Heart left ventricle (tissue), 16 donors: Measurements from ENCODE around the gene TSPOAP1. TPM values are rescaled to one million over a fixed set of nuclear protein-coding genes. Genes with fewer than 3 reads are reported as not detected.

ENCODE experiments used
- ATAC-seq, 4 donors: fragments of 200-7000 bp; cut with Tn5 transposase; one replicate each; pipeline ENCODE4 v1.9.1; 2020 to 2022; ENCODE audit warnings: moderate library complexity in 4 of 4, mild to moderate bottlenecking in 3 of 4, moderate number of reproducible peaks in 1 of 4
- DNase-seq, 5 donors: peaks; one replicate each; pipeline ENCODE4 v3.0.0-alpha.2; 2020
- H3K27ac ChIP-seq, 12 donors: fragments of 200-600 bp; sonication (generic) in 4 of 12; one replicate each; pipeline versions ENCODE4 v1.5.0 to v1.8.0; 2016 to 2022; ENCODE audit warnings: mild to moderate bottlenecking in 2 of 12
- H3K27me3 ChIP-seq, 9 donors: fragments of 200-600 bp; sonication (generic) in 2 of 9; one replicate each; pipeline versions ENCODE4 v1.5.1 to v1.8.0; 2016 to 2022; ENCODE audit warnings: mild to moderate bottlenecking in 3 of 9
- H3K36me3 ChIP-seq, 9 donors: fragments of 200-600 bp; sonication (generic) in 2 of 9; one replicate each; pipeline versions ENCODE4 v1.5.0 to v1.8.0; 2018 to 2022; ENCODE audit warnings: mild to moderate bottlenecking in 2 of 9
- H3K4me1 ChIP-seq, 12 donors: fragments of 200-600 bp; sonication (generic) in 4 of 12; one replicate each; pipeline versions ENCODE4 v1.5.0 to v1.8.0; 2016 to 2022; ENCODE audit warnings: mild to moderate bottlenecking in 3 of 12
- H3K4me3 ChIP-seq, 12 donors: fragments of 200-600 bp; sonication (generic) in 4 of 12; one replicate each; pipeline versions ENCODE4 v1.5.0 to v1.8.0; 2017 to 2022; ENCODE audit warnings: mild to moderate bottlenecking in 9 of 12, moderate library complexity in 4 of 12
- H3K9me3 ChIP-seq, 12 donors: fragments of 200-600 bp; sonication (generic) in 4 of 12; one replicate each; pipeline versions ENCODE4 v1.5.0 to v1.8.0; 2016 to 2022; ENCODE audit warnings: mild to moderate bottlenecking in 1 of 12
- POLR2A ChIP-seq, 2 donors: fragments of 450-650 bp; IDR thresholded peaks; one replicate each; pipeline ENCODE4 v1.6.1; 2017; ENCODE audit warnings: antibody characterized with exemption in 2 of 2, mild to moderate bottlenecking in 2 of 2, moderate library complexity in 2 of 2
- WGBS, 4 donors: extraction: QIAGEN DNeasy Blood & Tissue Kit in 2 of 4; methylation state at CpG; one replicate each; pipeline versions ENCODE4 v1.1.5 to v1.1.7; 2013 to 2018; 5-methylcytosine and 5-hydroxymethylcytosine counted together
- intact Hi-C, 10 donors: fragments of 100-400 bp; cut with DNase I; formaldehyde crosslinking; loops; one replicate each; pipeline versions ENCODE4 v1.11.1 to v1.14.2; 2022
- polyA plus RNA-seq, 2 donors: library from polyadenylated mRNA; stranded (reverse); fragments of 200-250 nt; gene quantifications; one replicate each; pipeline ENCODE4 v1.2.3, GENCODE V29; 2013
- total RNA-seq, 9 donors: library from RNA; depleted of rRNA in 2 of 9; stranded (reverse); fragments of >200 nt in 2 of 9; fragmentation: NEBNext Ultra II Directional in 3 of 9; extraction: Animal tissue kit (Norgen Biotek cat#: 25700) in 3 of 9; gene quantifications; one replicate each; pipeline versions ENCODE4 v1.1.0 to v1.2.4, GENCODE V29; 2016 to 2023
- TF ChIP-seq, protein P1 (sequence below), 12 donors: fragments of 200-600 bp; sonication (generic) in 4 of 12; IDR thresholded peaks; one replicate each; pipeline versions ENCODE4 v1.5.0 to v1.8.0; 2018 to 2022; ENCODE audit warnings: antibody characterized with exemption in 12 of 12, mild to moderate bottlenecking in 5 of 12
- donor health status: ischemic (EF 13 %, LVEDD 7.1; RV severe dilation, severe dysfunction).
- donor health status: healthy with polysubstance abuse.
- donor health status: DM: no; HTN: yes; CAD: no.
- donor health status: DM: no; HTN: no; CAD: no.
- donor health status: ischemic (EF 25% LVEDD 6.9; RV normal size, moderate dysfunction).
- donor health status: ischemic (EF 25% LVEDD 5.7; RV mildly dilated, moderate dysfunction).
- donor health status: healthy.
- donor health status: DM: yes; HTN: yes; CAD: no.
- donor health status: ischemic (EF 35%, LVEDD 5.7; RV mildly dilated, moderate dysfunction).
- donor health status: nonischemic (EF 11% LVEDD 7.7; RV severe dilation, severe dysfunction).
- donor health status: DM: yes; HTN: yes; CAD: no.
- donor health status: PGD.
- donor health status: ischemic (EF 29% LVEDD 5.4; RV normal size, mild dysfunction).
- donor health status: nonischemic (EF 23%, LVEDD 6.1; RV moderate dilation, normal function).

TSPOAP1 gene
- total and polyA plus RNA-seq, 11 donors, result 1.6 to 23.1 (median 13.3) TPM

DNA sequence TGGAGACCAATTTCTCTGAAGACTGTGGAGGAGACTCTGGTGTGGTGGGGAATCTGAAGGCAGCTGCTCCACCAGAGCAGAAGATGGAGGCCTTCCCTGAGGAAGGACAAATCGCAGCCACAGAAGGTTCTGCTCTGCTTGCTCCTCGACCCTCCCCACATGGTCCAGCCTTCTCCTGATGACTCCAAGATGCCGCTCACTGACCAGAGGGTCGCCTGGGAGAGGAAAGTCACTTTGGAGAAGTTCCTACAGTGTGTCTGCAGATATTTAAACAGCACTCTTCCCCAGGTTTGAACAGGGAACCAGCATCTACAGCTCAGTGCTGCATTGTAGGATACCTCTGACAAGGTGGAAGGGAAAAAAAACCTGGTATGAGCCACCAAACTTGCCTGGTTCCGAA lies 44.4 kb upstream of the TSPOAP1 start:
- DNase-seq (no peak), ATAC-seq (no peak)
- Histone ChIP-seq H3K9me3 (no peaks in the 10 kb centered on the region), H3K27ac (no peak overlapping the region), H3K36me3 (no peaks in the 10 kb centered on the region), H3K4me1 (peaks cover 0 to 7% (median 0%) of the 10 kb centered on the region in 12 donors), H3K27me3 (no peaks in the 10 kb centered on the region), H3K4me3 (no peak overlapping the region)
- intact Hi-C loops, result loop anchor here in 1 of 10 donors (10.0 kb wide), 1 partner anchor 58 kb away; no protein-coding TSS in a partner anchor
- TF ChIP-seq POLR2A (IDR thresholded peaks at IDR 0.05), result no peak
- TF ChIP-seq, protein P1, sequence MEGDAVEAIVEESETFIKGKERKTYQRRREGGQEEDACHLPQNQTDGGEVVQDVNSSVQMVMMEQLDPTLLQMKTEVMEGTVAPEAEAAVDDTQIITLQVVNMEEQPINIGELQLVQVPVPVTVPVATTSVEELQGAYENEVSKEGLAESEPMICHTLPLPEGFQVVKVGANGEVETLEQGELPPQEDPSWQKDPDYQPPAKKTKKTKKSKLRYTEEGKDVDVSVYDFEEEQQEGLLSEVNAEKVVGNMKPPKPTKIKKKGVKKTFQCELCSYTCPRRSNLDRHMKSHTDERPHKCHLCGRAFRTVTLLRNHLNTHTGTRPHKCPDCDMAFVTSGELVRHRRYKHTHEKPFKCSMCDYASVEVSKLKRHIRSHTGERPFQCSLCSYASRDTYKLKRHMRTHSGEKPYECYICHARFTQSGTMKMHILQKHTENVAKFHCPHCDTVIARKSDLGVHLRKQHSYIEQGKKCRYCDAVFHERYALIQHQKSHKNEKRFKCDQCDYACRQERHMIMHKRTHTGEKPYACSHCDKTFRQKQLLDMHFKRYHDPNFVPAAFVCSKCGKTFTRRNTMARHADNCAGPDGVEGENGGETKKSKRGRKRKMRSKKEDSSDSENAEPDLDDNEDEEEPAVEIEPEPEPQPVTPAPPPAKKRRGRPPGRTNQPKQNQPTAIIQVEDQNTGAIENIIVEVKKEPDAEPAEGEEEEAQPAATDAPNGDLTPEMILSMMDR (IDR thresholded peaks at IDR 0.05), result no peak
- WGBS, 4 donors, result 77 to 89% (median 84%) methylated on average over 5 of the region's 5 CpGs

DNA sequence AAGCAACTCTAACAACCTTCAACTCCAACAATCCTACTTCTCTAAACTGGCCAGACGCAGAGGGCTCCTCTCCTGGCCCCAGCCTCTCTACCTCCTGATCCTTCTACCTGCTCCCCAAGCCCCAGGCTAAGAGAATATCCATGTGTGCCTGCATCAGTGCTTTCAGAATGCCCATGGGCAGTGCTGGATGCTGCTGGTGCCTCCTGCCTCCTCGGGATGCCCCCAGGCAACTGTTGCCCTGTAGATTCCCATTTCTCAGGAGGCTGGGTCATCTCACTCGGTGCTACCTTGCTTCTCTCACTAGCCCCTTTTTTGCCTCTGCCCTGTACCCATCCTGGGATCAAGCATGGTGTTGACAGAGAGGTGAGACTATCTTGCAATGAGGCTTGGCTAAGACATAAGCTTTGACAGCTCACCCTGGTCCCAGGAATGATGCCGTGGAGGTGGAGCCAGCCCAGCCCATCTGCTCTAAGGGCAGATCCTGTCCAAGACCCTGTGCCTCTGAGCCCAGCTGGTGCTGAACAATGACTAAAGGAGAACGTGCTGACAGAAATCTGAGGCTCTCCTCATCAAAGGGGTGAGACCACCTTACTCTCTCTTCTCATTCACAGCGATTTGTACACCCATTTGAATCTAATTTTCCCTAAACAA lies 42.8 kb upstream of the TSPOAP1 start:
- no peaks in the 10 kb centered on the region for H3K36me3 ChIP-seq
- no peak for ATAC-seq
- H3K4me1 ChIP-seq, result peaks cover 0 to 2% (median 0%) of the 10 kb centered on the region in 12 donors
- no peak overlapping the region for H3K4me3 ChIP-seq
- 54 to 67% (median 61%) methylated on average over 6 of the region's 6 CpGs for WGBS, 4 donors
- no peak for TF ChIP-seq POLR2A (IDR thresholded peaks at IDR 0.05)
- TF ChIP-seq, protein P1 (IDR thresholded peaks at IDR 0.05), result no peak
- no peaks in the 10 kb centered on the region for H3K27me3 ChIP-seq
- no peak for DNase-seq
- H3K9me3 ChIP-seq, result no peaks in the 10 kb centered on the region
- intact Hi-C loops, result loop anchor here in 1 of 10 donors (10.0 kb wide), 1 partner anchor 57 kb away; no protein-coding TSS in a partner anchor
- H3K27ac ChIP-seq, result no peak overlapping the region

DNA sequence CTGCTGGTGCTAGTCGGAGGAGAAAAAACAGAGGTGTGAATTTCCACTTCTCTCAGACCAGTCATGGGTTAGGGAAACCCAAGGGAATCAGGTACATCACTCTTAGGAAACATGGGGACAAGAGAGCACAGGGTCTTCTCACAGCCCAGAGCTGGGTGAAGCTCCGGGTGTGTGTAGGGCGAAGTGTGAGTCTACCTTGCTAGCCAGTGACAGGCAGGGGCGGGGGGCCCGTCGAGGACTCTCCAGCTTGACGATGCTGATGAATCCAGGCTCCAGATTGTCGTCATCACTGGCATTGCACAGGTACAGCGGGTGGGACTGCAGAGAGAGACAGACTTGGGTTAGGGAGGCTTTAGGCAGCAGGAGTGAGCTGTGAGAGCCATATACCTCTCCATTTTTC lies 42.1 kb upstream of the TSPOAP1 start:
- Histone ChIP-seq H3K4me3 (no peak overlapping the region), H3K27me3 (no peaks in the 10 kb centered on the region), H3K36me3 (no peaks in the 10 kb centered on the region), H3K4me1 (no peaks in the 10 kb centered on the region), H3K9me3 (no peaks in the 10 kb centered on the region), H3K27ac (no peak overlapping the region)
- WGBS, 4 donors, result 83 to 89% (median 84%) methylated on average over 9 of the region's 9 CpGs
- TF ChIP-seq, protein P1 (IDR thresholded peaks at IDR 0.05), result no peak
- no peak for TF ChIP-seq POLR2A (IDR thresholded peaks at IDR 0.05)
- no peak for ATAC-seq
- intact Hi-C loops, result loop anchor here in 1 of 10 donors (10.0 kb wide), 1 partner anchor 56 kb away; no protein-coding TSS in a partner anchor
- no peak for DNase-seq

DNA sequence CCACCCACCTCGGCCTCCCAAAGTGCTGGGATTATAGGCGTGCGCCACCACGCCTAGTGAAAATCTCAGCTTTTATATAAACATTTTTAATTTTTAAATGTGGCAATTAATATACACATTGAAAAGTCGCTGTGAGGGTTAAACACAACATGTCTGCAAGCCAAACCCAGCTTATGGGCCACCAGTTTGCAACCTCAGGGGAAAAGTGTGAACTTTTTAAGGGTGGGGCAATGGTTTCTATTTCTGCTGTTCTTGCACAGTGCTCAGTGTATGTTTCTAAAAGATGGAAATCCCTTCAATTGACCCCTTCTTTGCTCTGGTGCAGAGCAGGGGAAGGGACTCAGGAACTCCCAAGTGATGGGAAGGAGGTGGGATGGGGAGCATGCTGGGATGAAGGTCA lies 41.7 kb upstream of the TSPOAP1 start:
- Histone ChIP-seq H3K27me3 (no peaks in the 10 kb centered on the region), H3K36me3 (no peaks in the 10 kb centered on the region), H3K4me3 (no peak overlapping the region), H3K4me1 (no peaks in the 10 kb centered on the region), H3K9me3 (no peaks in the 10 kb centered on the region), H3K27ac (no peak overlapping the region)
- TF ChIP-seq, protein P1 (IDR thresholded peaks at IDR 0.05), result no peak
- no peak for TF ChIP-seq POLR2A (IDR thresholded peaks at IDR 0.05)
- DNase-seq (no peak), ATAC-seq (no peak)
- intact Hi-C loops, result loop anchor here in 1 of 10 donors (10.0 kb wide), 1 partner anchor 56 kb away; no protein-coding TSS in a partner anchor
- WGBS, 4 donors, result 92 to 95% (median 93%) methylated on average over 5 of the region's 5 CpGs
